ENCODE measurements around the gene VPS72. TPM values are rescaled to one million over a fixed set of nuclear protein-coding genes. Genes with fewer than 3 reads are reported as not detected.

The VPS72 gene
- total and polyA plus RNA-seq, 2 of the 13 experiments (the other 11 are each of a cell fraction or from before 2014, with no cell fraction given), result 33.7 to 34.5 TPM

DNA sequence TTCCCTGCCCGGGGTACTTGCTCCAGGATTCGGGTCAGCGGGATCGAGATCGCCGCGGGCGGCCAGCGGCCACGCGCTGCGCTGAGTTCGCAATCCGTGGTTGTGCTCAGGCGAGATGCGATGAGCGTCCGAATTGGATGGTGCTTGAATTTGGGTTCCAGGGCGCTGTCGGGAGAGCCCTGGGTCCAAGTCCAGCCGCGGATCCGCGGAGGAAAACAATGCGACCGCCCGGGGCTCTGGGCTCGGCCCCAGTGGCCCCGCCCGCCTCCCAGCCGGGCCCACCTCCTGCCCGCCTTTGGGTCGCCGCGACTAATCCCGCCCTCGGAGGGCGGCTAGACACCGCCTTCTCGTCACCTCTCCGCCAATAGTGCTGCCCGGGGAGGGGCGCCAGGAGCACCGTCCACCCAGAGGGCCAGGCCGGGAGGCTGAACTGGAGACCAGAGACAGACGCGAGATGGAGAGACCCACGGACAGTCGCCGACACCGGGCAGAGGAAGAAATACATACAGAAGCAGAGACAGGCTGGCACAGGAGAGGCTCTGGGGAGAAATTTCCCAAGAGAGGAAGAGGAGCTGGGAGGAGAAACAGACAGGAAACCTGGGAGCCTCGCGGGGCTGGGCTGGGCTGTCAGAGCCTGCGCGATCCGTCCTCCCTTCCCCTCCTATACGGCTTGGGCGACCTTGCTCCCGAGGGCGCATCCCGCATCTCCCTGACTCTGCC is 43.4 kb downstream of the VPS72 start, which contains the start of gene SEMA6C (continued):
- TF ChIP-seq ZNF292 (CRISPR knock-in tag; IDR thresholded peaks at IDR 0.05; ENCODE audit: borderline replicate concordance, low read depth) (no peak; the same call in 1 of the 2 replicates), SRSF4 (IDR thresholded peaks at IDR 0.05; ENCODE audit: low read depth, low read length, poor library complexity, severe bottlenecking) (no peak), ZNF724P (CRISPR knock-in tag; IDR thresholded peaks at IDR 0.05; ENCODE audit: borderline replicate concordance) (peak; percentile 54; the same call in 1 of the 2 replicates), SMARCE1 (IDR thresholded peaks at IDR 0.05; ENCODE audit: borderline replicate concordance) (no peak), ZNF205 (CRISPR knock-in tag; IDR thresholded peaks at IDR 0.05) (no peak), SOX6 (IDR thresholded peaks at IDR 0.05) (no peak), SOX6 (CRISPR knock-in tag; IDR thresholded peaks at IDR 0.05) (peak; percentile 77), MEIS1 (CRISPR knock-in tag; IDR thresholded peaks at IDR 0.05; ENCODE audit: borderline replicate concordance) (0 out of 2 replicates have a peak, but pooled peaks have one; percentile 12), ZNF496 (CRISPR knock-in tag; IDR thresholded peaks at IDR 0.05; ENCODE audit: insufficient replicate concordance) (no peak), ATF3 (CRISPR knock-in tag; IDR thresholded peaks at IDR 0.05) (no peak), ZFX (CRISPR knock-in tag; IDR thresholded peaks at IDR 0.05; ENCODE audit: low read depth) (peak; percentile 77), TFDP2 (CRISPR knock-in tag; IDR thresholded peaks at IDR 0.05) (peak; percentile 30; the same call in 1 of the 2 replicates), ZNF556 (CRISPR knock-in tag; IDR thresholded peaks at IDR 0.05; ENCODE audit: borderline replicate concordance) (peak; percentile 29; the same call in 1 of the 2 replicates), ZNF317 (CRISPR knock-in tag; IDR thresholded peaks at IDR 0.05) (peak; percentile 58; the same call in 1 of the 2 replicates), ZNF788 (CRISPR knock-in tag; IDR thresholded peaks at IDR 0.05; ENCODE audit: borderline replicate concordance) (peak; percentile 72; the same call in 1 of the 2 replicates), CBX1 (IDR thresholded peaks at IDR 0.05; ENCODE audit: low read depth) (no peak), RBM39 (IDR thresholded peaks at IDR 0.05; ENCODE audit: low read depth, low read length, poor library complexity, severe bottlenecking) (peak; percentile 62), ZNF780A (CRISPR knock-in tag; IDR thresholded peaks at IDR 0.05) (no peak)
- TF ChIP-seq, protein P1, sequence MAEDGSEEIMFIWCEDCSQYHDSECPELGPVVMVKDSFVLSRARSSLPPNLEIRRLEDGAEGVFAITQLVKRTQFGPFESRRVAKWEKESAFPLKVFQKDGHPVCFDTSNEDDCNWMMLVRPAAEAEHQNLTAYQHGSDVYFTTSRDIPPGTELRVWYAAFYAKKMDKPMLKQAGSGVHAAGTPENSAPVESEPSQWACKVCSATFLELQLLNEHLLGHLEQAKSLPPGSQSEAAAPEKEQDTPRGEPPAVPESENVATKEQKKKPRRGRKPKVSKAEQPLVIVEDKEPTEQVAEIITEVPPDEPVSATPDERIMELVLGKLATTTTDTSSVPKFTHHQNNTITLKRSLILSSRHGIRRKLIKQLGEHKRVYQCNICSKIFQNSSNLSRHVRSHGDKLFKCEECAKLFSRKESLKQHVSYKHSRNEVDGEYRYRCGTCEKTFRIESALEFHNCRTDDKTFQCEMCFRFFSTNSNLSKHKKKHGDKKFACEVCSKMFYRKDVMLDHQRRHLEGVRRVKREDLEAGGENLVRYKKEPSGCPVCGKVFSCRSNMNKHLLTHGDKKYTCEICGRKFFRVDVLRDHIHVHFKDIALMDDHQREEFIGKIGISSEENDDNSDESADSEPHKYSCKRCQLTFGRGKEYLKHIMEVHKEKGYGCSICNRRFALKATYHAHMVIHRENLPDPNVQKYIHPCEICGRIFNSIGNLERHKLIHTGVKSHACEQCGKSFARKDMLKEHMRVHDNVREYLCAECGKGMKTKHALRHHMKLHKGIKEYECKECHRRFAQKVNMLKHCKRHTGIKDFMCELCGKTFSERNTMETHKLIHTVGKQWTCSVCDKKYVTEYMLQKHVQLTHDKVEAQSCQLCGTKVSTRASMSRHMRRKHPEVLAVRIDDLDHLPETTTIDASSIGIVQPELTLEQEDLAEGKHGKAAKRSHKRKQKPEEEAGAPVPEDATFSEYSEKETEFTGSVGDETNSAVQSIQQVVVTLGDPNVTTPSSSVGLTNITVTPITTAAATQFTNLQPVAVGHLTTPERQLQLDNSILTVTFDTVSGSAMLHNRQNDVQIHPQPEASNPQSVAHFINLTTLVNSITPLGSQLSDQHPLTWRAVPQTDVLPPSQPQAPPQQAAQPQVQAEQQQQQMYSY (CRISPR knock-in tag; IDR thresholded peaks at IDR 0.05), result no peak
- TF ChIP-seq, protein P2, sequence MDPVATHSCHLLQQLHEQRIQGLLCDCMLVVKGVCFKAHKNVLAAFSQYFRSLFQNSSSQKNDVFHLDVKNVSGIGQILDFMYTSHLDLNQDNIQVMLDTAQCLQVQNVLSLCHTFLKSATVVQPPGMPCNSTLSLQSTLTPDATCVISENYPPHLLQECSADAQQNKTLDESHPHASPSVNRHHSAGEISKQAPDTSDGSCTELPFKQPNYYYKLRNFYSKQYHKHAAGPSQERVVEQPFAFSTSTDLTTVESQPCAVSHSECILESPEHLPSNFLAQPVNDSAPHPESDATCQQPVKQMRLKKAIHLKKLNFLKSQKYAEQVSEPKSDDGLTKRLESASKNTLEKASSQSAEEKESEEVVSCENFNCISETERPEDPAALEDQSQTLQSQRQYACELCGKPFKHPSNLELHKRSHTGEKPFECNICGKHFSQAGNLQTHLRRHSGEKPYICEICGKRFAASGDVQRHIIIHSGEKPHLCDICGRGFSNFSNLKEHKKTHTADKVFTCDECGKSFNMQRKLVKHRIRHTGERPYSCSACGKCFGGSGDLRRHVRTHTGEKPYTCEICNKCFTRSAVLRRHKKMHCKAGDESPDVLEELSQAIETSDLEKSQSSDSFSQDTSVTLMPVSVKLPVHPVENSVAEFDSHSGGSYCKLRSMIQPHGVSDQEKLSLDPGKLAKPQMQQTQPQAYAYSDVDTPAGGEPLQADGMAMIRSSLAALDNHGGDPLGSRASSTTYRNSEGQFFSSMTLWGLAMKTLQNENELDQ (CRISPR knock-in tag; IDR thresholded peaks at IDR 0.05; ENCODE audit: borderline replicate concordance), result peak; percentile 26; the same call in 1 of the 2 replicates

All from HepG2 (cell line).